ENCODE data around the gene YIPF2.
"Not testable (repeated sequence)": the region's sequence is repeated elsewhere in the genome, so short reads cannot be mapped to it uniquely, and the experiment has no call there.

Gene YIPF2

DNA sequence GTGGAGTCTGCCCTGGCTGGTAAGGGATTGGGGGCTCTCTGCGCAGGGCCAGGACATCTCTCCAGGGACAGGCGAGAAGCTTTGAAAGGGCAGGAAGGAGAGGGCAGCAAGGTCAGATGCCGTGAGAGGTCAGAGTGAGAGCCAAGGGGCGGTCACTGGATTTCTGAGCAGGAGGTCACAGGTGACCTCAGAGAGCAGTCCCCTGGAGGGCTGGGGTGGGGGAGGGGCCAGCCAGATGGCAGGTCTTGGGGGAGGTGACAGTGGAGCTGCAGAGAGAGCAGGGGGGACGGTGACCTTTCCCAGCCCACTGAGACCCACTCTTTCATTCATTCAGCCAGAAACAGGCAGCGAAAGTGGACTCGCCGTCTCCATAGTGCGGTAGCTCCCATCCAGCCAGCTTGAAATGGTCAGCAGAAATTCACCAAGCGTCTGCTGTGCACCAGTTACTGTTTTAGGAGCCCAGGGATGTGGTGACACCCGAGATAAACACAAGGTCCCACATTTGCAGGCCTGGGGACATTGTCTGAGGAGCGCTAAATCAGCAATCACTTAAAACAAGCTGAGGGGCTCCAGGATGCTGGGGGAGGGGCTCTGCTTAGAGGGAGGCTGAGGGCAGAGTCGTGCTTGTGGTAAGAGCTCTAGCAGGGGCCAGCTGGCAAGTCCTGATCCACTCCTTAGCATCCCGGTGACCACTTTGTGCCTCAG, 46.9 kb downstream of the YIPF2 start:
- DNase-seq (ENCODE audit: extremely low spot score, insufficient read length, low read depth) (no peak), FAIRE-seq (no peak)

DNA sequence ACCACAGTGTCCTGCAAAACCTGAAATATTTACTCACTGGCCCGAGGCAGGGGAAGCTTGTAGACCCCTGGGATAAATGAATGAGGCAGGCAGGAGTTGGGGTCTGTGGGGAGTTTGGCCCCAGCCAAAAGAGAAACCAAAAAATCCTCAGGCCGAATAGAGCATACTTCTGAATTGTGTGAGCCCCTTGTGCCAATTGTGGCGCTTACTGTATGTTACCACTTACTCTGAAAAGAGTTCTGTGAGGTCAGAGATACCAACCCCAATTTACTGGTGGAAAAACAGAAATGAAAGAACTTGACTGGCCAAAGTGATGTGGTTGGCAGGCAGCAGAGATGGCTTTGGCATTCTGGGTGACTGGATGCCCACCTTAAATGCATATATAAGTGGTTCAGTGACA, 50.2 kb downstream of the YIPF2 start:
- DNase-seq (ENCODE audit: extremely low spot score, insufficient read length, low read depth) (no peak), FAIRE-seq (peak; percentile 18)

DNA sequence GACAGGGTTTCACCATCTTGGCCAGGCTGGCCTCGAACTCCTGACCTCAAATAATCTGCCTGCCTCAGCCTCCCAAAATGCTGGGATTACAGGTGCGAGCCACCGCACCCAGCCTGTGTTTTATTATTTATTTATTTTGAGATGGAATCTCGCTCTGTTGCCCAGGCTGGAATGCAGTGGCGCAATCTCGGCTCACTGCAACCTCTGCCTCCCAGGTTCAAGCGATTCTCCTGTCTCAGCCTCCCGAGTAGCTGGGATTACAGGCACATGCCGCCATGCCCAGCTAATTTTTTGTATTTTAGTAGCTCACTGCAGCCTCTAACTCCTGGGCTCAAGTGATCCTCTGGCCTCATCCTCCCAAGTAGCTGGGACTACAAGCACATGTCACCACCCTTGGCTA, 50.8 kb downstream of the YIPF2 start:
- not testable (repeated sequence) for FAIRE-seq; DNase-seq (ENCODE audit: extremely low spot score, insufficient read length, low read depth)

DNA sequence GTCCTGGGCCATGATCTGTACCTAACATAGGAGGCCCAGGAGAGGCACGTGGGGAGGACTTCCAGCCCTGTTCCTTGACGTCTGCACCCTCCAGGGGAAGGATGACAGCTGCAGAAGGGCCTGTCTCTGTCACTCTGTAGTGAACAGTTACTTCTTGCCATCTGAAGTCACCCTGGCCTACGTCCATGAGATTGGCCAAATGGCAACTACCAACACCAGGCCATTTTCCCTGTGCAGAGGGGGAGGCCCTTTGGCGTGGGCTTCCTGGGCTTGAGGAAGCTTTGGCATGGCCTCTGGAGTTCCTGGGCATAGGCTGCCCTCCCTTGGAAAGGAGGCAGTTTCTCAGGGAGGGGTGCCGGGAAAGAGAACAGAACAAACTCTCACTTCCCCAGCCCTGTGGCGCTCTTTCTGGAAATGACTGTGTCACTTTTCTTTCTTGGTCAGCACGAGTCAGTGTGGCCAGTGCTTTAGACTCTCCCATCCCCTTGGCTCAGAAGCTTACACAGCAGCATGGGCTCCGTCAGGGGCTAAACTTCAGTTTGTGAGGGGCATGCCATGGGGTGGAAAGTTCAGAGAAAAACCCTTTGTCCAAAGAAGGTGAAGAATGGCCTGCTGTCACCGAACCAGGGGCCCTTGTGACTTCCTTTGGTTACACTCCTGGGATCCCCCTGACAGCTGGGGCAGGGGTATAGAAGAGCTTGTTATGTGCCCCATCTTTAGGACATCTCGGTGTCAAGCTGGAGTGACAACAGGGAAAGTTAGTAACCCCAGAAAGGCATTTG, 51.8 kb downstream of the YIPF2 start:
- peak; percentile 93 for FAIRE-seq
- no peak for DNase-seq (ENCODE audit: extremely low spot score, insufficient read length, low read depth)

DNA sequence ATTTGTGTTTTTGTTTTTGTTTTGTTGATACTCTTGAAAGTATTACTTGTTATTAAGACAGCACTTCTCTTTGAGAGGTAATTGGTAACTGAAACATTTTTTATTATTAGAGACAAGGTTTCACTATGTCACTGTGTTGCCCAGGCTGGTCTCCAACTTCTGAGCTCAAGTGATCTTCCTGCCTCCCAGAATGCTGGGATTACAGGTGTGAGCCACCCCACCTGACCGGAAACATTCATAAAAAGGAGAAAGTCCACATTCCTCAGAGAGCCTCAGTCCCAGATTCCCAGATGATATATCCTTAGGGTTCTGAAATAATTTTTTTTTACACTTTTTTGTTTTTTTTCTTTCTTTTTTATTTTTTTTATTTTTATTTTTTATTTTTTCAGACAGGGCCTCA, 54.4 kb downstream of the YIPF2 start:
- peak; percentile 55 for FAIRE-seq
- no peak for DNase-seq (ENCODE audit: extremely low spot score, insufficient read length, low read depth)

DNA sequence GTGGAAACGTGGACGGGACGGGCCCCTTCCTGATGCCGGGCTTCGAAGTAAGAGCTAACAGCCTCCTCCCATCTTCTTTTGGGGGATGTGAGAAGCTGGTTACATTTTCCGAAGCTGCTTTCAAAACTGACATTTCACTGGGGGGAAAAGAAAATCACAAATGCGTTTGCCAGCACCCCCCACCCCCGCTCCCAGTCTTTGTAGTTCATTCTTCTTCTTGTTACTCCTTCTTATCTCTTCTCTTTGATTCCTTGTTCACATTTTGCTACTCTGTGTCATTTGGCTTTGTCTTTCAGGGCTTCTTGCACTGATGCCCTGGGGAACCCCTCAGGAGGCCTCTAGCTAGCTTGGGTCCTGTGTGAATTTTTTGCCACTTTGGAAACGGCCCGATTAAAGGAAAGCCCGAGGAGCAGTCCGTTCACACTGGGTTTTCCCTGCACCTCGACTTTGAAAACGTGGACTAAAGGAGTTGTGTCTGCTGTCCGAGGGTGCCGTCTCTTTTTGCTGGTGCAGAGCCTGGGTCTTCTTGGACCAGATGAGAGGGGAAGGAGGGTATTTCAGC, 55.8 kb downstream of the YIPF2 start:
- DNase-seq (ENCODE audit: extremely low spot score, insufficient read length, low read depth) (no peak), FAIRE-seq (peak; percentile 39)

Measured in GM18507 (cell line).